MCF 10A (cell line): ENCODE results near the gene PALMD. TPM values are rescaled to one million over a fixed set of nuclear protein-coding genes. Genes with fewer than 3 reads are reported as not detected.
A peak's percentile ranks its signal among the peaks of the same experiment; 100 is the strongest.

Source experiments
- BruUV-seq: library from RNA; stranded (reverse); fragments of 400-500 nt; replicated peaks from 2 replicates; lab custom pipeline; 2021; lab: Mats Ljungman, UMichigan
- CTCF ChIA-PET: fragments of 300-600 bp; sonication (Branson Sonifier 250); formaldehyde crosslinking; extraction: SDS; loops from one replicate; lab custom pipeline; 2021; ENCODE audit warnings: antibody characterized with exemption, inconsistent platforms; lab: Yijun Ruan, JAX
- POLR2A ChIA-PET: fragments of 300-600, 350-650 bp; sonication (Branson Sonifier 250); formaldehyde crosslinking; extraction: SDS; loops from one replicate; lab custom pipeline; 2020; ENCODE audit warnings: antibody characterized with exemption, inconsistent platforms; lab: Yijun Ruan, JAX
- DNase-seq: peaks from one replicate; pipeline ENCODE4 v3.0.0-alpha.2; 2018; ENCODE audit not compliant: unreplicated experiment
- H3K27ac Mint-ChIP-seq: one replicate; pipeline ENCODE4 v1.8.0; 2022; ENCODE audit warnings: mild to moderate bottlenecking, low read depth, mixed read lengths; ENCODE audit not compliant: unreplicated experiment
- H3K27me3 Mint-ChIP-seq: one replicate; pipeline ENCODE4 v1.8.0; 2022; ENCODE audit warnings: mixed read lengths; ENCODE audit not compliant: insufficient read depth, unreplicated experiment
- H3K36me3 Mint-ChIP-seq: one replicate; pipeline ENCODE4 v1.8.0; 2022; ENCODE audit warnings: mild to moderate bottlenecking, moderate library complexity, mixed read lengths; ENCODE audit not compliant: insufficient read depth, unreplicated experiment
- H3K4me1 Mint-ChIP-seq: one replicate; pipeline ENCODE4 v1.8.0; 2022; ENCODE audit warnings: mixed read lengths; ENCODE audit not compliant: insufficient read depth, unreplicated experiment
- H3K4me3 Mint-ChIP-seq: one replicate; pipeline ENCODE4 v1.8.0; 2022; ENCODE audit warnings: mild to moderate bottlenecking, moderate library complexity, mixed read lengths; ENCODE audit not compliant: unreplicated experiment
- H3K9me3 Mint-ChIP-seq: one replicate; pipeline ENCODE4 v1.8.0; 2022; ENCODE audit warnings: mixed read lengths; ENCODE audit not compliant: unreplicated experiment
- CTCF ChIP-seq: fragments of 200-600 bp; IDR thresholded peaks from one replicate; pipeline ENCODE4 v1.8.0; 2022; ENCODE audit warnings: antibody characterized with exemption, mild to moderate bottlenecking; ENCODE audit not compliant: unreplicated experiment
- intact Hi-C: fragments of 100-400 bp; cut with micrococcal nuclease; formaldehyde crosslinking; loops from 2 replicates; pipeline ENCODE4 v1.14.1; 2022
- total RNA-seq: library from RNA; stranded (reverse); gene quantifications from 2 replicates; pipeline ENCODE4 v1.2.3, GENCODE V29; 2022

Gene PALMD
- total RNA-seq, 1 experiment from 2014 or later = 0.33 TPM

- Mint-ChIP-seq H3K36me3 (no peaks in the 10 kb centered on the region), H3K9me3 (no peaks in the 10 kb centered on the region), H3K4me1 (peaks cover 16% of the 10 kb centered on the region), H3K27ac (no peak overlapping the region), H3K27me3 (no peaks in the 10 kb centered on the region), H3K4me3 (no peak overlapping the region)
- no TSS peak for BruUV-seq
- TF ChIP-seq CTCF = no peak
- no peak for DNase-seq
- ChIA-PET POLR2A (interaction anchor here (7.8 kb wide), 1 partner anchor 9 kb away, joined by 148 read pairs; the partner anchor contains the start of gene PALMD), CTCF (interaction anchor here (0.7 to 6.8 kb wide), 5 partner anchors 11 to 200 kb away, joined by 3 to 38 read pairs (median 3); partner anchors contain the start of gene PALMD)
- intact Hi-C loops = no loop called here
Observed at GRCh38 chr1:99657213-99658030, 11.5 kb downstream of the PALMD start.

- POLR2A ChIA-PET = interaction anchor here (7.8 kb wide), 1 partner anchor 10 kb away, joined by 148 read pairs; the partner anchor contains the start of gene PALMD
- no peak for DNase-seq
- Mint-ChIP-seq H3K4me1 (peaks cover 22% of the 10 kb centered on the region), H3K9me3 (no peaks in the 10 kb centered on the region), H3K4me3 (no peak overlapping the region), H3K36me3 (no peaks in the 10 kb centered on the region), H3K27ac (no peak overlapping the region), H3K27me3 (no peaks in the 10 kb centered on the region)
- intact Hi-C loops = no loop called here
- no TSS peak for BruUV-seq
- TF ChIP-seq CTCF = no peak
- CTCF ChIA-PET = interaction anchor here (0.6 to 6.8 kb wide), 5 partner anchors 12 to 476 kb away, joined by 3 to 38 read pairs (median 3); partner anchors contain the start of gene PALMD
Observed at GRCh38 chr1:99658031-99658290, 12.0 kb downstream of the PALMD start.

DNA sequence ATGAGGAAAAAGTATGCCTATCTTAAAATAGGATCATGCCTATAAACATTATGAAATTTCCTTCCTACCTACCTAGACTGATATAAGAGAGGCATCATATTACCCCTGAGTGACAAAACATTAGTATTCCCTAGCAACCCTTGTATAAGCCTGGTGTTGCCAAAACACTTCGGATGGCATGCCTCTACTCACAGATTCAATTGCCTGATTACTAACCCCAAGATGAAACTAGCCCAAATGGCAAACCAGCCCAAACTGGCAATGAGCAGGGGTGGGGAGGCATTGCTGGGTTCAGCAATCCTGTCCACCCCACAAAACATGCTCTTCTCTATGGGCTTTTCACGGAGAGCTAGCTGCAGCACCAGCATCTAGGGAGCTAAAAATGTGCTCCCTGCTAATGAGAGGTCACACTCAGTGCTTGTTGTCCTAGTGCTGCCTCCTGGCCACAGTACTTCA, 13.9 kb downstream of the PALMD start:
- Mint-ChIP-seq H3K36me3 (peaks cover 4% of the 10 kb centered on the region), H3K27me3 (no peaks in the 10 kb centered on the region), H3K27ac (peak overlapping the region; percentile 78), H3K9me3 (no peaks in the 10 kb centered on the region), H3K4me1 (peaks cover 29% of the 10 kb centered on the region), H3K4me3 (no peak overlapping the region)
- DNase-seq = peak; percentile 94
- TF ChIP-seq CTCF = no peak
- intact Hi-C loops = no loop called here
- ChIA-PET POLR2A (interaction anchor here (1.3 to 7.8 kb wide), 5 partner anchors 12 to 105 kb away, joined by 4 to 148 read pairs (median 15); partner anchors contain the start of gene PALMD), CTCF (interaction anchor here (0.6 to 6.8 kb wide), 6 partner anchors 9 to 178 kb away, joined by 3 to 38 read pairs (median 4); partner anchors contain the start of gene PALMD)
- no TSS peak for BruUV-seq

DNA sequence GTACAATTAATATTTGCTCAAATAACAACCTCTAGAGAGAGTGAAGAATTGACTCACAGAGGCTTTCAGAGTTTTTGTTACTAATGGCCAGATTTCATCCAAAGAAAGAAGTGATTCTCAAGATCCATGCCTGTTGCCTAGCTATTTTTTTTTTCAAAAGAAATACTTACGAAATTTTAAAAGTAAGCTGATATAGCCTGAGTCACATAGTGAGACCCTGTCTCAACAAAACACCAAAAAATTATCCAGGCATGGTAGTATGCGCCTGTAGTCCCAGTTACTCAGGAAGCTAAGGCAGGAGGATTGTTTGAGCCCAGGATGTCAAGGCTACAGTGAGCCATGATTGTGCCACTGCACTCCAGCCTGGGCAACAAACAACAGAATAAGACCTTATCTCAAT, 14.6 kb downstream of the PALMD start:
- peaks cover 6% of the 10 kb centered on the region for H3K36me3 Mint-ChIP-seq
- peaks cover 29% of the 10 kb centered on the region for H3K4me1 Mint-ChIP-seq
- ChIA-PET CTCF (interaction anchor here (0.6 to 6.8 kb wide), 5 partner anchors 14 to 179 kb away, joined by 3 to 38 read pairs (median 4); partner anchors contain the start of gene PALMD), POLR2A (interaction anchor here (1.2 to 7.8 kb wide), 6 partner anchors 13 to 104 kb away, joined by 3 to 148 read pairs (median 10); partner anchors contain the start of gene PALMD)
- no peak for TF ChIP-seq CTCF
- intact Hi-C loops = no loop called here
- no peak overlapping the region for H3K4me3 Mint-ChIP-seq
- H3K27me3 Mint-ChIP-seq = no peaks in the 10 kb centered on the region
- no TSS peak for BruUV-seq
- peak; percentile 21 for DNase-seq
- peak overlapping the region; percentile 78 for H3K27ac Mint-ChIP-seq
- no peaks in the 10 kb centered on the region for H3K9me3 Mint-ChIP-seq
